DND-41 (cell line): ENCODE results near the gene CTXN1.

Source experiments
- EZH2 ChIP-seq: IDR thresholded peaks from 3 replicates; pipeline ENCODE4 v1.6.1; 2012; ENCODE audit warnings: borderline replicate concordance, low read depth, mild to moderate bottlenecking, moderate library complexity, low read length, inconsistent platforms; ENCODE audit not compliant: severe bottlenecking
- TF ChIP-seq, protein P1 (sequence below): IDR thresholded peaks from 2 replicates; pipeline ENCODE4 v1.5.1; 2012; ENCODE audit warnings: borderline replicate concordance, low read length, moderate library complexity, mild to moderate bottlenecking; ENCODE audit not compliant: poor library complexity, severe bottlenecking; ENCODE audit errors: extremely low read depth

GRCh38 chr19:7887408-7888144 is 38.4 kb downstream of the CTXN1 start:
- TF ChIP-seq, protein P1, sequence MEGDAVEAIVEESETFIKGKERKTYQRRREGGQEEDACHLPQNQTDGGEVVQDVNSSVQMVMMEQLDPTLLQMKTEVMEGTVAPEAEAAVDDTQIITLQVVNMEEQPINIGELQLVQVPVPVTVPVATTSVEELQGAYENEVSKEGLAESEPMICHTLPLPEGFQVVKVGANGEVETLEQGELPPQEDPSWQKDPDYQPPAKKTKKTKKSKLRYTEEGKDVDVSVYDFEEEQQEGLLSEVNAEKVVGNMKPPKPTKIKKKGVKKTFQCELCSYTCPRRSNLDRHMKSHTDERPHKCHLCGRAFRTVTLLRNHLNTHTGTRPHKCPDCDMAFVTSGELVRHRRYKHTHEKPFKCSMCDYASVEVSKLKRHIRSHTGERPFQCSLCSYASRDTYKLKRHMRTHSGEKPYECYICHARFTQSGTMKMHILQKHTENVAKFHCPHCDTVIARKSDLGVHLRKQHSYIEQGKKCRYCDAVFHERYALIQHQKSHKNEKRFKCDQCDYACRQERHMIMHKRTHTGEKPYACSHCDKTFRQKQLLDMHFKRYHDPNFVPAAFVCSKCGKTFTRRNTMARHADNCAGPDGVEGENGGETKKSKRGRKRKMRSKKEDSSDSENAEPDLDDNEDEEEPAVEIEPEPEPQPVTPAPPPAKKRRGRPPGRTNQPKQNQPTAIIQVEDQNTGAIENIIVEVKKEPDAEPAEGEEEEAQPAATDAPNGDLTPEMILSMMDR, result no peak
- TF ChIP-seq EZH2, result no peak
